GM18951 (cell line): ENCODE measurements around the gene CSF2.

Experiments
- POLR2A ChIP-seq: IDR thresholded peaks from 4 replicates; pipeline ENCODE4 v1.6.1; 2011; ENCODE audit warnings: mild to moderate bottlenecking; ENCODE audit not compliant: insufficient read length, insufficient read depth; ENCODE audit errors: extremely low read depth
- in situ Hi-C: fragments of 300-500 bp; cut with MboI; formaldehyde crosslinking; loops from one replicate; pipeline ENCODE4 v1.12.0; 2022; ENCODE audit warnings: low sequenced_read_pairs, mixed read lengths, inconsistent platforms; ENCODE audit not compliant: unreplicated experiment

Gene CSF2

DNA sequence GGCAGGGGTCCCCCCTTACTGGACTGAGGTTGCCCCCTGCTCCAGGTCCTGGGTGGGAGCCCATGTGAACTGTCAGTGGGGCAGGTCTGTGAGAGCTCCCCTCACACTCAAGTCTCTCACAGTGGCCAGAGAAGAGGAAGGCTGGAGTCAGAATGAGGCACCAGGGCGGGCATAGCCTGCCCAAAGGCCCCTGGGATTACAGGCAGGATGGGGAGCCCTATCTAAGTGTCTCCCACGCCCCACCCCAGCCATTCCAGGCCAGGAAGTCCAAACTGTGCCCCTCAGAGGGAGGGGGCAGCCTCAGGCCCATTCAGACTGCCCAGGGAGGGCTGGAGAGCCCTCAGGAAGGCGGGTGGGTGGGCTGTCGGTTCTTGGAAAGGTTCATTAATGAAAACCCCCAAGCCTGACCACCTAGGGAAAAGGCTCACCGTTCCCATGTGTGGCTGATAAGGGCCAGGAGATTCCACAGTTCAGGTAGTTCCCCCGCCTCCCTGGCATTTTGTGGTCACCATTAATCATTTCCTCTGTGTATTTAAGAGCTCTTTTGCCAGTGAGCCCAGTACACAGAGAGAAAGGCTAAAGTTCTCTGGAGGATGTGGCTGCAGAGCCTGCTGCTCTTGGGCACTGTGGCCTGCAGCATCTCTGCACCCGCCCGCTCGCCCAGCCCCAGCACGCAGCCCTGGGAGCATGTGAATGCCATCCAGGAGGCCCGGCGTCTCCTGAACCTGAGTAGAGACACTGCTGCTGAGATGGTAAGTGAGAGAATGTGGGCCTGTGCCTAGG is at the start of gene CSF2:
Gene CSF2, plus strand, starts transcription at position 559 of the 783 bp plus-strand sequence. Its CDS starts 35 bp downstream, at position 594.
- in situ Hi-C loops: no loop called here
- TF ChIP-seq POLR2A: no peak

DNA sequence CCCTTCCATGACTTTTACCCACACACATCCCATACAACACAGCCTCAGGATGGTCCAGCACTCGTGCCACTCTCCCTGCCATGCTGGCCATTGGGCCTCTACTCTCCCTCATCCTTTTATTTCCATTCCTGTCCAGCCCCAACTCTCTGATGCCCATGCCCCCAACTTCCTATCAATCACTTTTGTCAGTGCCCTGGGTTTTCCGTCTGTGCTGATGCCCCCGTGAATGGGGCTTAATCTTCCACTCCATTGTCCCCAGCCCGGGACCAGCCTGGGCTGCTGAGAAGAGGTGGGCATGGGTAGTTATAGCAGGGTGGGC is 49.5 kb upstream of the CSF2 start:
- TF ChIP-seq POLR2A: no peak
- in situ Hi-C loops: no loop called here

DNA sequence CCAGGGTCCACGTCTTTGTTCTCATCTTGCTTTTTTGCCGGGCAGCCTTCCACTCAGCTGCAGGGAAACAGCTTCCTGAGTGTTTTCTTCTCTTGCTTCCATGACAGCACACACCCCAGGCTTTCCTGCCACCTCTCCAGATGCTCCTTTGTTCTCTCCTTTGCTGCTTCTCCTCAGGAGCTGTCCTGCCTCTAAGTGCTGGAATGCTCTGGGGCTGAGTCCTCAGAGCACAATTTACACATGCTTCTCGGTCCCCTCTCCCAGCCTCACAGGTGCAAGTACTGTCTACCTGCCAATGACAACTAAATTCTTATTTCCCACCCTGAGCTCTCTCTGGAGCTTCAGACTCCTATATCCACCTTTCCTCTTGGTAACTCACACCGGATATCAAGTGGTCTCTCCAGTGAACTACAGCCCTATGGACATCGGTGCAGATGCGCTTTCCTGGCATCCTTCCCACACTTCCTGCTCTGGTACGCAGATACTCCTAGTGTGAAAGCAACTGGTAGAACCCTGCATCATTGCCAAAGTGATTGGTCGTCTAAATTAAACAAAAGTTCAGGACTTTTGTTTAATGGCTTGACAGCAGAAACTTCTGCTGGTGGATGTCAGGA is 48.7 kb upstream of the CSF2 start:
- in situ Hi-C loops: no loop called here

DNA sequence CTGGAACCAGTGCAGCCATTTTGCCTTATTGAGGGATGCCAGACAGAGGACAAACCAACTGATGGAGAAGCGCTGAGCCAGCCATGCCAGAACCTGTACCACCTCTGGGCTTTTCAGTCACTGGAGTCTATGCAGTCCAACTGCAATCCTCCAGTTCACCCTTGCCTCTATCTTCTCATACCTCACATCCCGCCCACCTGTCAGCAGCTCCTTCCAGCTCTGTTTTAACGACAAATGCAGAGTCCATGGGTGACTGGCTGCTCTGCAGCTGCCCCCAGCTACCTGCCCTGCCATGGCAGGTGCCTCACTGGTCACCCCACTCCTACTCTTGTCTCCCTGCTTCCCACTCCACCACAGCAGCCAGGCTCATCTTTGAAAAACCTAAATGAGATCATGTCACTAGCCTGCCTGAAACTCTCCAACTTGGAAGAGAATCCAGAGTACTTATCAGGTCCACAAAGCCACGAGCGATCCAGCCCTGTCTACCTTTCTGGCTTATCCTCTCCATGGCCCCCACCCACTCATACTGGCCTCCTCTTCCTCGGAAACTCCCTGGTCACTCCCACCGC is 48.1 kb upstream of the CSF2 start:
- in situ Hi-C loops: no loop called here
- TF ChIP-seq POLR2A: no peak

More for the DNA sequence above, 48.7 kb upstream of the CSF2 start:
- TF ChIP-seq POLR2A: no peak

DNA sequence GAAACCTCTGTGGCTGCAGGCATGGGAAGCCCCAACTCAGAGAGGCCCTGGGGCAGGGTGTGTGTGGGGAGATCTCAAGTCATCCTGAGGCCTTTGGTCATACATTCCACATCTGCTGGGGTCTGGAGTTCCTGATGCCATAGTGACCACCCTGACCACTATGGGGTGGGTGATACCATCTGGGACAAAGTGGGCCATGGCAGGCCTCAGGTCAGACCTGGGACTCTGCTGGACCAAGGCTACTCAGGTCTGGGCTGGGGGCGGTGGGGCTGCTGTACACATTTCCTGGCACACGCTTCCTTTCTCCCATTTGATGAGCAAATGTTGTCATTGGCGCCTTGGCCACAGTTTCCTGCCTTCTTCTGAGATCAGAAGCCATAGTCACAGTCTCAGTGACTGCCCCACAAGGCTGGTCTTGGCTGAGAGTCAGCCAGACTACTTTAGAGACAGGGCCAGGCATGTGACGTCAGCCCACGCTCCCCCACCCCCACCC is 47.0 kb upstream of the CSF2 start:
- TF ChIP-seq POLR2A: no peak
- in situ Hi-C loops: no loop called here

DNA sequence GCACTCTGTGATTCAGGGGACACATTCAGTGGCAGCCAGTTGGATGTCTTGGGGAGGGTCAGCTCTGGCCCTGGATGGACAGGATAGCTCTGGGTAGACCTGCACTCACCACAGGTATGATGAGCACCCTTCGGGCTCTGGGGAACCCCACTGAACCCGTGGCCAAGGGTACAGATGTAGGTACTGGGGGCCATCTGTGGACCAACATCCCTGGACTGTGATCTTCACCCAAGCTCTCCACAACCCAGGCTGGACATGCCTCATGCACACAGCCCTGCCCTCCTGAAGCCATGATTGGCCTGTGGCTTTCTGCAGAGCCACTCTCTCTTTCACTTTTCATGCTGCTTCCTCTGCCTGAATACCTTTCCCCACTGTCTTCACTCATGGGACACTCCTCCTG is 46.6 kb upstream of the CSF2 start:
- in situ Hi-C loops: no loop called here
- TF ChIP-seq POLR2A: no peak

DNA sequence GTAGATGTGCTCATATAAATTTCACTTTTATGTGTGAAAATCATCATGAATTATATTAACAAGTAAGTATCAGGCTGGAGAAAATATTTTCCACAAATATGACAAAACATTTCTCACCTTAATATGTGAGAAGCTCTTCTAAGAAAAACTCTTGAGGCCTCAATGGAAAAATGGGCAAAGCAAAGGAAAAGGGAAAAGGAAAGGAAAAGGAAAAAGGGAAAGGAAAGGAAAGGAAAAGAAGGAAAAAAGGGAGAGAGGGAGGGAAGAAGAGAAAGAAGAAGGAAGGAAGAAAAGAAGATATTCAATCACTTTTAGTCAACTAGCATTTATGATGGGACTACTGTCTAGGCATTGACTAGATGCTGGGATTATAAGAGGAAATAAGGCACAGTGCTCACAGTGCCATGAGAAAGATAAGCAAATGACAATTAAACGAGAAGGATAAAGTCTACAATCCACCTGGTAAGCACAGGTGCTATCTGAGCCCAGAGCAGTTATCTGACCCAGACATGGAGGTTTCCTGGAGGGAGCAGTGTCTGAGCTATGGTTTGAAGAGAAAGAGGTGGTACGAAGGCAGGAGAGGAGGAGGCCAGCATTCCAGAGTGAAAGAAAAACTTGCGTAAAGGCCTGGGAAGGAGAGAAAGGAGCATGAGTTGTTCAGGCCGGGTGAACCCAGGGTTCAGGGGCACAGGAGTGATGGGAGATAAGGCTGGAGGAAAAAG is 43.8 kb upstream of the CSF2 start:
- no peak for TF ChIP-seq POLR2A
- in situ Hi-C loops: no loop called here

DNA sequence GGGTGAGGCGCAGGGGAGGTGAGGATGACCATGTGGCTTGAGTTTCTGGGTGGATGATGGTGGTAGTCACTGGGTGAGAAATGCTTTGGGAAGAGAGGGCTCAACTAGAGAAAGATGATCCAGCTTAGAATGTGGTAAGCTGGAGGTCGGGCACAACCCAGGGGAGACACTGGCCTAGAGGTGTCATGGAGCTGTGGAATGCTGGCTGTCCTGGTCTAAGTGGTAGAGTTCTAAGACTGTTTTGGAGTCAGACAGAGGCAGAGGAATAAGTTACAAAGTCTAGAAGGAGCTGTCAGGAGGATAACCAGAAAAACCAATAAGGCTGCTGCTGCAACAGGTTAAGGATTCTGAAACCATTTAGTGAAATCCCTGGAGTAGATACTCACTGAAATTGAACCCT is 43.0 kb upstream of the CSF2 start:
- in situ Hi-C loops: no loop called here
- TF ChIP-seq POLR2A: no peak

DNA sequence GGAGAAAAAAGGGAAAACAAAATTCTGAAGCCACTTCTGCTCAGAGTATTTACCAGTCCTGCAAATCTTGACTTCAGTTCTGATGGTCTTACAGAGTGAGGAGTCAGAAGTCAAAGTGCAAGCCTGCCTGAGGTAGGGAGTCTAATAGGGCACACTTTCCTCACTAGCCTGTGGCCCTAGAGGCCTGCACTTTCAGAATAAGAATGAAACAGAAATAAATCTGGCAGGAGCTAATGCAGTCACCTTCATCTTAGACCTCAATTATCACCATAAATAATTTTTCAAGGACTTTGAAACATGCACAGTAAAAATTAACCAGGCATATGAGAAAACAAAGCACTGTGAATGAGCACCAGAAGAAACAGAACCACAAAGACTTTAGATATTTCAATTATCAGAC is 41.4 kb upstream of the CSF2 start:
- TF ChIP-seq POLR2A: no peak
- in situ Hi-C loops: no loop called here

DNA sequence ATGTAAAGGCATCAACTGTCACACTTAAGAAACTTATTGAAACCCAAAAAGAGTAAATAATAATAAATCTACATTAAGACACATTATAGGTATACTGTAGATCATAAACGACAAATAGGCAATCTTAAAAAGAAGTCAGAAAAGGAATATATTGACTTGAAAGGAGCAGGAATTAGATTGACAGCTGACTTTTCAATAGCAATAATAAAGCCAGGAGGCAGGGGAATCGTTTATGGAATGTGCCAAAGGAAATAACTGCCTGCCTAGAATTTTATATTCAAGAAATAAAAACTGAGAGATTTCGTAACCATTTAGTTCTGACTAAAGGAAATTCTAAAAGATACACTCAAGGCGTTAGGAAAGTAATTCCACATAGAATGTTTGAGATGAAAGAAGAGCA is 40.5 kb upstream of the CSF2 start:
- in situ Hi-C loops: no loop called here
- no peak for TF ChIP-seq POLR2A

DNA sequence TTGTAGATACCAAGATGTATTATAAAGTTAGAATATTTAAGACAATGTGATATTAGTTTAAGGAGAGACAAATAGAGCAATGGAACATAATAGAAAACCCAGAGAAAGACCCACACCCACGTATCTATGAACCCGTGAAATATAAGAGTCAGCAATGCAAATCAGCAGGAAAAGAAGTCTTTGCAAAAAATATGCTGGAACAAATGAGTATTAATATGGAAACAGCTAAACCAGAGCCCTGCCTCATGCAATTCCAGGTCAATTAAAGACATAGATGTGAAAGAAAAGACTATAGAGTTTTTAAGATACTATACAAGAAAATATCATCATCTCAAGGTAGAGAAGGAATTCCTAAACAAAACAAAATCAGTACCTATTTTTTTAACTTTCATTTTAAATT is 36.2 kb upstream of the CSF2 start:
- TF ChIP-seq POLR2A: no peak
- in situ Hi-C loops: no loop called here

DNA sequence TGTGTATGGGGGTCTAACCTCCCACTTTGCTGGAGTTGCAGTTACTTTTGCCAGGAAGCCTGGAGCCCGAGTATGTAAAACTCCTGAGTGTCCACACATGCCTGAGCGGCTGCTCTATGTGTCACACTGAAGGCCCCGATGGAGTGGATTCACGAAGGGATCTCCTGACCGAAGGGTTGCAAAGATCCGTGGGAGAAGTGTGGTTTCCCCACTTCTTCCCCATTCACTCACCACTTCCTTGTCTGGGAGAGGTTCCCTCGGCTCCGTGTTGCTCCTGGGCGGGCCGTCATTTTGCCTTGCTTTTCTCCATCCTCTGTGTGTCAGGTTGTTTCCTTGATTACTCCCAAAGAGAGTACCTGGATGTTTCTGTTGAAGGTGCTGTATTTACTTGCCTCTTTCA is 29.4 kb upstream of the CSF2 start:
- in situ Hi-C loops: no loop called here
- no peak for TF ChIP-seq POLR2A

DNA sequence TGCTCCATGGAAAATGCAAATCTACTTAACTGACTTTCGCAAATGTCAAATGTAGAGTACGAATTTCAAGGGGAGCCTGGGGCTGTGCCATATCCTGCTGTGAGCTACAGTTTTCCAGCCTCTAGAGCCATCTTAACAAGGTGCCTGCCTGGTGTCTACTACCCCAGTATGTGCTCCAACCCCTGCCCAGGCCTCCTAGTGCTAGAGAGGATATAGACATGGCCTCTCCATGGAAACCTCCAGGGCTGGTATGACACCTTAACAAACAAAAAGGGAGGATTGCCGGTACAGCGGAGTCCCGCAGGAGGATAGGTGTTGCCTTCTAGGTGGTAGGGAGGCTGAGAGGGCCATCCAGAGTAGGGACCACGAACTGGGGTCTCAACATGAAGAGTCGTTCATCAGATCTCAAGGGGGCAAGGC is 26.7 kb upstream of the CSF2 start:
- TF ChIP-seq POLR2A: no peak
- in situ Hi-C loops: no loop called here
